22Rv1 (cell line): ENCODE data around the gene XNDC1N.

Experiments
- H3K27ac ChIP-seq: fragments of 450-650 bp; 2 replicates; pipeline ENCODE4 v1.5.1; 2017
- CTCF ChIP-seq: fragments of 450-650 bp; IDR thresholded peaks from 2 replicates; pipeline ENCODE4 v1.5.1; 2017; ENCODE audit warnings: mild to moderate bottlenecking
- ZFX ChIP-seq: fragments of 450-650 bp; IDR thresholded peaks from 2 replicates; pipeline ENCODE4 v1.6.1; 2017; ENCODE audit warnings: antibody characterized with exemption, borderline replicate concordance

Gene XNDC1N

GRCh38 chr11:71963468-71963867, 35.1 kb upstream of the XNDC1N start:
- no peak for TF ChIP-seq ZFX
- TF ChIP-seq CTCF: no peak
- H3K27ac ChIP-seq: no peak overlapping the region

GRCh38 chr11:71962428-71963038, 34.1 kb upstream of the XNDC1N start:
- H3K27ac ChIP-seq: no peak overlapping the region
- TF ChIP-seq CTCF (no peak), ZFX (no peak)

- no peak for TF ChIP-seq ZFX
- no peak for TF ChIP-seq CTCF
- H3K27ac ChIP-seq: no peak overlapping the region
These were observed 27.6 kb upstream of the XNDC1N start for GRCh38 chr11:71955898-71956456.

- H3K27ac ChIP-seq: no peak overlapping the region
- TF ChIP-seq ZFX (no peak), CTCF (no peak)
These were observed 23.4 kb upstream of the XNDC1N start for GRCh38 chr11:71951741-71952310.

- TF ChIP-seq CTCF: no peak
- TF ChIP-seq ZFX: no peak
- H3K27ac ChIP-seq: no peak overlapping the region
These were observed 20.6 kb upstream of the XNDC1N start for GRCh38 chr11:71949034-71949433.

- no peak for TF ChIP-seq ZFX
- no peak for TF ChIP-seq CTCF
- 0 out of 2 replicates have a peak overlapping the region, but pooled peaks have one; percentile 52 for H3K27ac ChIP-seq
These were observed 20.1 kb upstream of the XNDC1N start for GRCh38 chr11:71948314-71949027.

- TF ChIP-seq CTCF (no peak), ZFX (no peak)
- H3K27ac ChIP-seq: peak overlapping the region; percentile 52
These were observed 19.1 kb upstream of the XNDC1N start for GRCh38 chr11:71947498-71947897.
